GM21619 (cell line): ENCODE data around the gene RGS7.

Experiments used
- ATAC-seq: cut with Tn5 transposase; IDR thresholded peaks from one replicate; pipeline ENCODE4 v1.9.1; 2021; ENCODE audit not compliant: unreplicated experiment

The RGS7 gene

DNA sequence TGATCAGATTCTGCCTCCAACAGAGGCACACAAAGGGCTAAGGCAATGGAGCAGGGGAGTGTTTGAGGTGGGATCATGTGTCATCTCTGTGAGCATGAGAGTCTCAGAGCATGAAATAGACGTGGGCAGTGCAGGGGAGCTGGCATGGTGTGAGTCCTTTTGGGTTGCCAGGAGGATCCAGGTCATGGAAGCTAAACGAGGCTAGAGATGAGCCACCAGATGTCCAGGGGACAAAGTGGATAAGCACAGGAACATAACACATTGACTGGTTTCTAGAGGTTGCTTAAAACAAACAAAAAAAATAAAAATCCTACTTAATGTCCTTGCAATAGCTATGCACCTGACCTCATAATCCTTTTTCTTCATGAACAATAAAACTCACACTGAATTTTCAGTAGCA is 490.3 kb downstream of the RGS7 start:
- ATAC-seq = no peak

DNA sequence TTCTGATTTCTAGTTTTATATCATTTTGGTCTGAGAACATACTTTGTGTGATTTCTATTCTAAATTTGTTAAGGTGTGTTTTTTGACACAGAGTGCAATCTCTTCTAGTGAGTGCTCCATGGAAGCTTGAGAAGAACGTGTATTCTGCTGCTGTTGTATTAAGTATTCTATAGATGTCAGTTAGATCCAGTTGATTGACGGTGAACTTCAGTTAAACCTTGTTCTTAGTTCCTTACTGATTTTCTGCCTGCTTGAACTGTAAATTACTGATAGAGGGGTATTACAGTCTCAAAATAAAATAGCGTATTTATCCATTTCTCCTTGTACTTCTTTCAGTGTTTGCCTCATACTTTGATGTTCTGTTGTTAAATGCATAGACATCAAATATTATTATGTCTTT is 497.0 kb downstream of the RGS7 start:
- ATAC-seq = no peak

DNA sequence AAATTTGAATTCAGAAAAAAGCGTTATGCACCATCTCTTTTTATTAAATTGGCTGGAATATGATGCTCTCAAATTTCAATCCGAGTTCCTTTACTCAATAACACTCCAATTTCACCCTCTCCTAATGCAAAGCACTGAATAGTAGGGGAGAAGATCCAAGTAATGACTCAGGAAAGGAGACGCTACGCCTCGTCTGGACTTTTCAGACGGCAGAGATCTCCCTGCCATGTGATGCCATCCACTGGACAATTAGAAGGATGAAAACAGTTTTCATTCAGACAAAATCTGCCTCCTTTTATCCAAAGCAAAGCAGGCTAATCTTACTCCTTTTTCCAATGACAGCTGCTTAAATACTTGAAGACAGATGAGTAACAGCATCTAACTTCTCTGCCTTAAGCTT is 502.6 kb downstream of the RGS7 start:
- ATAC-seq = no peak

DNA sequence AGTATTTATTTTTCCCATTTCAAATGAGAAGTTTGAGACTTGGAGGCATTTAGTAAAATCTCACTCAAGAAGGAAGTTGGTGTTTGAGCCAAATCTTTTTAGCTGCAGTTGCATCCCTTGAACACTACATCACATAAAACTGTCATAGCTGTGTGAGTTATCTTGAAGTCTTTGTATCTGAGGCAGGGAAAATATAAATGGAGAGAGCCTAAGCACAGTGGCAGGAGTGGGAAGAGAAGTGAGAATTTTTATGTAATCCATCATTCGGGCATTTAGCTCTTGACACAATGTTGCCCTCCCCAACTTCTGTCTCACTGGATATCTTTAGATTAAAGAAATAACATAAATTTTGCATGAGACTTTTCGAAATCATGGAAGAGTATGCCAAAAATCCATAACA is 509.7 kb downstream of the RGS7 start:
- ATAC-seq = no peak

DNA sequence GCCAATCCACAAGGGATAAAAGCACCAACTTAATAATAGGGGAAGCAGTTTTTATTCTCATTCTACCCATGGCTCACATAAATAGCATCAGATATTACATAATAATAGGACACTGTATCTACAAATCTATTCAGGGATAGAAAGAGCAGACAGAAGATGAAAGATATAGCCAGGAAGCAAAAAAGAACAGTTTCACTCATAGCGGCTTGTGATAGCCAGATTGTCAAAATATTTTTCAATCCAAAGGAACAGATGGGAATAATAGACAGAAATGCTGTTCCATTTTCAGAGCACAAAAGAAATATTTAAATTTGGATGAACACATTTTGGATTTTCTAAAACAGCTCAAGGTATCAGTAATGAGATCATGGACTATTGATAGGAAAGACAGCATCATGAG is 512.5 kb downstream of the RGS7 start:
- no peak for ATAC-seq

DNA sequence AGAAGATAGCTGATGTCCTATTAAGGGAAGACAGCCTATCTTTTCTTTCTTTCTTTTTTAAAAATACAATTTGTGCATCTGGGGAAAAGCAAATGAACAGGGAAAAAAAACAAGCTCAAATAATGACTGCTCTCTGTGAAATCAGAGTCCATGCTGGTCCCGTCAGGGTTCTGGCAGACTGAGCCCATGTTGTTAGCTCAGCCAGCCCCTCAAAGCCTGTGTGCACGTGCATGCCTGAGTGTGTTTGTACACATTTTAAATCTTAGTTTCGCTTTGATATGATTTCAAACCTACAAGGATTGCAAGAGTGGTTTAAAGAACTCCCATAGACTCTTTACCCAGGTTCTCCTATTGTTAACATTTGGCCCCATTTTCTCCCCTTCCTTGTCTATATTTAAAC is 513.2 kb downstream of the RGS7 start:
- no peak for ATAC-seq

DNA sequence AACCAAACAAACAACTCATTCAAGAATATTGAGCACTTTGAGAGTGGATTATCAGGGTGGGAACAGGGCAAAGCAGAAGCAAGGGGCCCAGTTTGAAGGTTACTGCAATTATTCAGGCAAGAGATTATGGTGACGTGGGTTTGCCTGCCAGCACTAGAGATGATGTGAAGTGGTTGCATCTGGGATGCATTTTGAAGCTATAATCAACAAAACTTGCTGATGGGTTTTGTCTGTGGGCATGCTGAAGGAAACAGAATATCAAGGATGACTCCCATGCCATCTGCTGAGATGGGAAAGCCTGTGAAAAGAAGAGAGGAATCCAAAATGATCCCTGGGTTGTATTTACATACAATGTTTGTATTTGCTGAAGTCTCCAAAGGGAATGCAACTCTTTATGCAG is 520.7 kb downstream of the RGS7 start:
- no peak for ATAC-seq

DNA sequence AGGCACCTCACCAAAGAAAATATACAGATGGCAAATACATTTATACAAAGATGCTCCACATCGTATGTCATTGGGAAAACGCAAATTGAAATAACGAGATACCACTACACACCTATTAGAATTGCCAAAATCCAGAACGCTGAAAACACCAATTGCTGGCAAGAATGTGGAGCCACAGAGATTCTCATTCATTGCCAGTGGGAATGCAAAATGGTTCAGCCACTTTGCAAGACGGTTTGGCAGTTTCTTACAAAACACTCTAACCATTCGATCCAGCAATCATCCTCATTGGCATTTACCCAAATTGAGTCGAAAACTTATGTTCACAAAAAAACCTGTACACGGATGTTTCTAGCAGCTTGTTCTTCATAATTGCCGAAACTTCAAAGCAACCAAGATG is 521.7 kb downstream of the RGS7 start:
- ATAC-seq = no peak

DNA sequence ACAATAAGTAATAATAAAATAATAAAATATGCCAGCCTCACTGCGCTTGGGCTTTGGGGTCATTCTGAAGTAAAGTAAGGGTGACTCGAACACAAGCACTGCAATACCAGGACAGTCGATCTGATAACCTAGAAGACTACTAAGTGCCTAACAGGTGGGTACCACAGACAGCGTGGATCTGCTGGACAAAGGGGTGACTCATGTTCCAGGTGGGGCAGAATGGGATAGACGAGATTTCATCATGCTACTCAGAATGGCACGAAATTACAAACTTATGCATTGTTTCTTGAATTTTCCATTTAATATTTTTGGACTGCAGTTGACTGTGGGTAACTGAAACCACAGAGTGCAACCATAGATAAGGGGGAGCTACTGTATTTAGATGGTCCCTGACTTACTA is 523.9 kb downstream of the RGS7 start:
- ATAC-seq = no peak

DNA sequence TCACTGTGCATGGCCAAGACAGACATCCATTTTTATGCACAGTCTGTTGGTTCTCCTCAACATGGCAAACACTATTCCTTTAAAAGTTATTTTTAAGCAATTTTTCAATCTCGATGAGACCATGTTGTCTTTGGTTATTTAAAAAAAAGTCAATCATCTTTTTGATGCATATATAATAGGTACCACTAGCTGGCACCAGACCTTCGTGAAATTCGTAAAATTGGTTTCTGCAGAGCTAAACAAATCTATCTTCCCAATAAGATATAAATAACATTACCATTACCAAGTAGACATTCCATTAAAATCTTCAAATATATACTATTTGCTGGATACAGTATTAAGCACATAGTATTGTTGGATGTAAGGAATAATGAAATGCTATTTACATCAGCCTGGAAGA is 525.1 kb downstream of the RGS7 start:
- ATAC-seq = no peak

DNA sequence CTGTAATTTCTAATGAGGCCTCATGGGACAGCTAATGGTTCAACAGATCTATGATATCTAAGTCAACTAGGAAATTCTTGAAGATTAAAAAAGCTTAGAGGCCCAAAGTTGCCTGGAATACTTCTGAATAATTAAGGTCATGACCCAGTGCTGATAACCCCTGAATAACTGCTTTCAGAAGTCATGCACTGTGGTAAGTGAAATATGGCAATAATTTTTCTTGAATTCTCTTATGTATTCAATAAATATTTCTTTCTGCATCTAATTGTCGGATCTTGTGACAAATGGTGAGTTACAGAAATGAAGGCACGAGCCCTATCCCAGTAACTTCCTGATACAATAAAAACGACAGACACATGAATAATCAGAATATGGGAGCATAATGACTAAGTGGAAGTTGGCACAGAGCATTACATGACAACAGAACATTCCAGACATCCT is 525.8 kb downstream of the RGS7 start:
- no peak for ATAC-seq

DNA sequence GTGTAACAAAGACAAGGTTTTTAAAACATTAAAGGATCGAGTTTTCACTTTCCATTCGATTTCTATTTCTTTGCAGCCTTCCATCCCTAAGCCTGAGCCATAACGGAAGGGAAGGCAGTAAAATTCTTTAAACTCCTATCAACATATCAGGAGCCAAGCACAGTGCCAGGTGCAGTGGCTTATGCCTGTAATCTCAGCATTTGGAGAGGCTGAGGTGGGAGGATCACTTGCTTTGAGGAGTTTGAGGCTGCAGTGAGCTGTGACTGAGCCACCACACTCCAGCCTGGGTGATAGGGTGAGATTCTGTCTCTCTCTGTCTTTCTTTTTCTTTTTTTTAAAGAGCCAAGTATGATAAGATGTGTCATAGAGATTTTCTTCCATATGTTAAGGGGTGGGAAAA is 527.5 kb downstream of the RGS7 start:
- ATAC-seq = no peak

DNA sequence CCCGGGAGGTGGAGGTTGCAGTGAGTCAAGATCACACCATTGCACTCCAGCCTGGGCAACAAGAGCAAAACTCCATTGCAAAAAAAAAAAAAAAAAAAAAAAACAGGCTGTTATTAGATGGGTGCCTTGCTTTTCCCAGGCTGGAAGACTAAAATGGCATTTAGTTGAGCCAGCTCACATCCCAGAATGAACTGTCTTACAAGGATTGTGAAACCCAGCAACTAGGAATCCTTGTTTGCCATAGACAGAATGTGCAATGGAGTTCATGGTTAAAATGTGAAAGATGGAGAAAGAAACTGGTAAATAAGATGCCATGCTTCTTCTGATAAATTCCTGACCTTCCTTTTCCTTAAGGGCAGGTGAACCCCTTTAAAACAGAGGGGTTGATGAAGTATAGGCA is 529.2 kb downstream of the RGS7 start:
- no peak for ATAC-seq

DNA sequence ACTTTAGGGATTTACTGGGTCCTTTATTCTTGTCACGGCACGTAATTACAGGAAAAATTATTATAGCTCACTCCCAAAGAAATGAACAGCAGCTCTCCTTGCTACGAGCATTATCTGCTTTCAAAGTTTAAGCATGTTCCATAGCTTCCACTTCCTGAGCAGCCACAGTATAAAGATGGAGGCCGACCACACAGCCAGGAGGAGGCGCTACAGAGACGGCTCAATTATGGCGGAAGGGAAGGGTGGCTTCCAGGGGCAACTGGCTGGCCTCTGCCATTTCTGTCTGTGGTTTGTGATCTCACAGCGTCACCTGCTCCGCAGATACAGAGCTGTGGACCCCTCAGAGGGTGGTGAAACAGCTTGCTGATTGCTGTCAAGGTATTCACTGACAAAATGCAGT is 532.8 kb downstream of the RGS7 start:
- no peak for ATAC-seq

DNA sequence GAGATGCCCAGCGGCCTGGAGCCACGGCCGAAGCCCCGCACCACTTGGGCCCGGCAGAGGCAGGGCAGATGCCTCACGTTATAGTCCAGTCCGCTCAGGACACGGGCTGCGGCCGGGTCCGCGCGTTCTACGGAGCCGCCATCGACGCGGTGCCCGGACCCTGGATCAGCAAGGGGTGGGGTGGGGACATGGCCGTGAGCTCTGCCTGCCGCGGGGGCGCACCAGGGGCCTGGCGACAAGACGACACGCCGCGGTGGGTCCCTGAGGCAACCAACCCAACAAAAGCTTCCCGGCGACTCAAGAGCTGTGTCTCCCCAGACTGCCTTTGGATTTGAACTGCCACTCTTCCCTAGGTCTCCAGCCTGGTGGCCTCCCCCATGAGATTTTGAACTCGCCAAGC is 533.6 kb downstream of the RGS7 start:
- ATAC-seq = no peak

DNA sequence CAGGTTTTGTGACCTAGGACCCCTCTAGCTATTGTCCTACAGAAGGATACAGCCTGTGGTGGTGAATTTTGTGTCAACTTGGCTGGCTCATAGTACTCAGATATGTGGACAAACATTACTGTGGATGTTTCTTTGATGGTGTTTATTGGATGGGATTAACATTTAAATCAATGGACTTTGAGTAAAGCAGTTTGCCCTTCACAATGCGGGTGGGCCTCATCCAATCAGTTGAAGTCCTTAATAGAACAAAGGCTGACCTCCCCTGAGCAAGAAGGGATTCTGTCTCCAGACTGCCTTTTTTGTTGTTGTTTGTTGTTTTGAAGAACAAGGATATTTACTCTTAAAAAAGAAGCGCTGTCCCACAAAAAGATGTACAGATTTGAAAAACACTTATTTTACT is 535.1 kb downstream of the RGS7 start:
- ATAC-seq = no peak

DNA sequence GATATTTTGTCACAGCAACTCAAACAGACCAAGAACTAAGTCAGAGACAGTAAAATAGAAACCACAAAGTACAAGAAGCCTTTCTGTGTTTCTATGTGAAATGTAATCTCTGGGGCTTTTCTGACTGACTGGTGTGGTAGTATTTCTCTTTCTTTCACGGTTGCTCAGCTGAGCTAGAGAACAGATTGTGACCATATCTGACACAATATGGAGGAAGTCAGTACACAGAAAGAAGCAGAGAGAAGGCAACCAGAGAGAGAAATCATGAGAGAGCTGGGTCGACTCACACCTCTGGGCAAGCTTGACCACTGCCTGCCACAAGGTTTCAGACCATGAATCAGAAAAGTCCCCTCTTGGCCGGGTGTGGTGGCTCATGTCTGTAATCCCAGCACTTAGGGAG is 536.2 kb downstream of the RGS7 start:
- peak; percentile 67 for ATAC-seq

DNA sequence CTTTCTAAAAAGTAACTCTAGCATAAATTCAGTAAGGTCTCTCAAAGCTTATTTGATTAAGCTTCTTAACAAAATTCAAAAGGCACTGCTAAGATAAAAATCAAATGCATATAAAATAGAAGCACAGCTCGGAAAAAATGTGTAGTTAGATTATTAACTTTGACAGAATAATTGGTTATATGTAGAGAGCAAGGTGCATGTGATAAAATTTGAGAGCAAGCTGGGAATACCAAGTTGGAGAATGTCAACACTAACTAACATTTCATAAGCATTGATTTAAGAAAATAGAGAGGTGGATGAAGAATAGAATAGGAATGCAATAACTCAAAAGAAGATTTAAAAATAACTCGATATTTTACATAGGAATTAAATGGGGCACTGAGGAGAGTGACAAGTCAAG is 540.5 kb downstream of the RGS7 start:
- ATAC-seq = no peak

DNA sequence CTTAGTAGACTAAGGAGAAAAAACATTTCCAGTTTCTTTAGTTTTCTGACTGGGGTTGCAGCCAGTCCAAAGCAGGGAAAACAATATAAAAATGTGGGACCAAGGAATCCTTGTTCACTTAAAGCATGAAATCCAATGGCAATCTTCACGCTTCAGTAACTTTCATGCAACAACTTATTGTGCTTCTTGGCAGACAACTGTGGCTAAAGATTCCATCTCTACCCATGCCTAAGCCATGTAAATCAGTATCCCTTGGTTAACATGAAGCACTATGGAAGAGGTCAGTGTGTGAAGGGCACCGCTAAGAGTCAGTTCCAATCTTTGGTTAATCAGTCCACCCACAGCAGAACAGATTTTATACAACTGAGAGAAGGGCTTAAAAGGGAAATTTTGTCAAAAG is 543.3 kb downstream of the RGS7 start:
- no peak for ATAC-seq

DNA sequence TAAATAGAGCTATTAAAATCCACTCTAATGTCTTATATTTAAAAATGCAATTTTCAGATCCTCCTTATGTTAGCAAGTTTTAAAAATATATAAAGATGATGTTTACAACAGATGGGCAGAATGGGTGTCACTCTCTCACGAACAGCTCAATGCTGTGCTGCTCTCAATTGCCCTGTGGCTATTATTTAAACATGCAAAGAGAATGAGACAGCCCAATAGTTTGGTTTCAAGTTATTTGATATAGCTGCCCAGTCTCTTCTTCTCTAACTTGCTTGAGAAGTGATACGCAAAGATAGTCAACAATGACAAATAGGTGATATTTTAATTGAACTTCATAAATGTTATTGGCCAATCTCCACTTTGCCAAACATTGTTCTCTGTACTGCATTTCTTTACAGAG is 545.7 kb downstream of the RGS7 start:
- ATAC-seq = no peak

DNA sequence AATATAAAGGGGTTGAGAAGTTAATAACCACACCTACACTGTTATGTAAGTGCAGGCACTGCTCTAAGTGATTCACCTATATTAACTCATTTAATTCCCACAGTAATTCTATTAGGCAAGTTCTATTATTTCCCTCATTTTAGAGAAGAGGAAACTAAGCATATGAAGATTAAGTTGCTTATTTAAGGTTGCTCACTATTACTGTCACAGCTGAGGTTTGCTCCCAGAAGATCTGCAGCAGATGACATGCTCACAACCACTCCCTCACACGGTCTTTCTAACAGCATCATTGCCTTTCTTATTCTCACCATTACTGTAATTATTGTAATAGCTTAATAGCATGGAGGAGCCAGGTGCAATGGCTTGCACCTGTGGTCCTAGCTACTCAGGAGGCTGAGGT is 548.6 kb downstream of the RGS7 start:
- ATAC-seq = no peak

DNA sequence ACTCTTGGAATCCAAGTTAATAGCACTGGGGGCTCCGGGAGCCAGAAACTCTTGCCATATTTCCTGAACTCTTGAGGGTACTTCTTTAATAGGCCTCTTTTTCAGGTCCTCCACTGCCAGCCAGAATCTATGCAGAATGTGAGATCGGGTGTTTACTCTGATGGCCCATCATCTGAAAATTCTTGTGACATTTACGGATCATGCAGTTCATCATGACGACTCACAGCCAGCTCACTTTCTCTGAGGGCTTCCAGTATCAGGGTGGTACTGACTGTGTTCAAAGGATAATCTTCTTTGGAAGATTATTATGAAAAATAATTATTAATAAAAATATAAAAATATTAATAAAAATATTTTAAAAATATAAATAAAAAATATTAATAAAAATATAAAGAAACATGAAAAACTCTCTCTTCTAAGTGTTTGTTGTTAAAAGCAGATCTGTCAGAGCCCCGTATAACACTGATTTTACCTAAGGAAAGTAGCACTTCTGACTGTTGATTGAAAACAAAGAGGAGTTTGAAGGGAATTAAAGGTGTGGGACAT is 550.7 kb downstream of the RGS7 start:
- no peak for ATAC-seq

DNA sequence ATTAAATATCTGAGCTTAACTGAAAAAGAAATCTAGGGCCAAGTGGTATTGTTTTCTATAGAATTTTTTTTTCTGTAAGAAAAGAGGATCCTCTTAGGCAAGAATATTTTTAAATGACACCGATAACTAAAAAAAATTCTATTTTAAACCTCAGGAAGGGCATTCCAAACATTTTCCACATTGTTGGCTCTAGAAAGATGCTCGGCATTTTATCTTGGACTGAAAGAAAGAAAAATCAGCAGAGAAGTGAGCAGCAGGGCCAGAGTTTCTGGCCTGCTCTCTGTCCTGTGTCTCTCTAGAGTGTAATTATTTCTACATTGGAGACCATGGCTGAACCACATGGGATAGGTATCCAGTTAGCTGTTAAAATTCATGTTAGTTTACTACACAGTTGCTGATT is 552.5 kb downstream of the RGS7 start:
- no peak for ATAC-seq

DNA sequence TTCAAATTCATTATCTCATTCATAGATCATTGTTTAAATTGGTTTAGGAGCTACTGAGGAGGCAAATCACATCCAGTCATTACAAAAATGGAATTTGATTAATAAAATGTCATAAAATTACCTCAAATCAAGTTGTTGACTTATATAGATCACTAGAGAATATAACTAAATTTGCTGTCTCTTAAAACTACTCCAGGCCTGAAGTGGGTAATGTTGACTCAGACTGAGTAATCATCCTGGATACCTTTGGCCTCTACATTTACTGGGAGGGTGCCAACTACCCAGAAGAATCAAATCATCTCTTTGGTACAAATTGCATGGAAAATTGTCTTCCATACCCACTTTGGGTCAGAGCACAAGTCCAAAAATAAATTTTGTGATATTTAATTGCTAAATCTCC is 553.9 kb downstream of the RGS7 start:
- no peak for ATAC-seq
